ENCODE data around the gene MAP3K15. TPM values are rescaled to one million over a fixed set of nuclear protein-coding genes. Genes with fewer than 3 reads are reported as not detected.

The MAP3K15 gene
- total RNA-seq, 1 donor from 2014 or later: 0.25 TPM

- intact Hi-C loops (cut with DNase I): no loop called here
- Histone ChIP-seq H3K27me3 (no peaks in the 10 kb centered on the region), H3K4me3 (no peak overlapping the region), H3K4me1 (no peaks in the 10 kb centered on the region), H3K36me3 (no peaks in the 10 kb centered on the region), H3K9me3 (no peaks in the 10 kb centered on the region), H3K27ac (no peak overlapping the region)
- DNase-seq (ENCODE audit: extremely low spot score in 2 of 2): no peak
- TF ChIP-seq, protein P1, sequence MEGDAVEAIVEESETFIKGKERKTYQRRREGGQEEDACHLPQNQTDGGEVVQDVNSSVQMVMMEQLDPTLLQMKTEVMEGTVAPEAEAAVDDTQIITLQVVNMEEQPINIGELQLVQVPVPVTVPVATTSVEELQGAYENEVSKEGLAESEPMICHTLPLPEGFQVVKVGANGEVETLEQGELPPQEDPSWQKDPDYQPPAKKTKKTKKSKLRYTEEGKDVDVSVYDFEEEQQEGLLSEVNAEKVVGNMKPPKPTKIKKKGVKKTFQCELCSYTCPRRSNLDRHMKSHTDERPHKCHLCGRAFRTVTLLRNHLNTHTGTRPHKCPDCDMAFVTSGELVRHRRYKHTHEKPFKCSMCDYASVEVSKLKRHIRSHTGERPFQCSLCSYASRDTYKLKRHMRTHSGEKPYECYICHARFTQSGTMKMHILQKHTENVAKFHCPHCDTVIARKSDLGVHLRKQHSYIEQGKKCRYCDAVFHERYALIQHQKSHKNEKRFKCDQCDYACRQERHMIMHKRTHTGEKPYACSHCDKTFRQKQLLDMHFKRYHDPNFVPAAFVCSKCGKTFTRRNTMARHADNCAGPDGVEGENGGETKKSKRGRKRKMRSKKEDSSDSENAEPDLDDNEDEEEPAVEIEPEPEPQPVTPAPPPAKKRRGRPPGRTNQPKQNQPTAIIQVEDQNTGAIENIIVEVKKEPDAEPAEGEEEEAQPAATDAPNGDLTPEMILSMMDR (IDR thresholded peaks at IDR 0.05): no peak
- TF ChIP-seq POLR2A (IDR thresholded peaks at IDR 0.05) (no peak), POLR2AphosphoS5 (IDR thresholded peaks at IDR 0.05; ENCODE audit: insufficient read depth in 1 of 2, low read depth in 1 of 2) (no peak)
These were observed 126.6 kb downstream of the MAP3K15 start for GRCh38 chrX:19388741-19389140.

DNA sequence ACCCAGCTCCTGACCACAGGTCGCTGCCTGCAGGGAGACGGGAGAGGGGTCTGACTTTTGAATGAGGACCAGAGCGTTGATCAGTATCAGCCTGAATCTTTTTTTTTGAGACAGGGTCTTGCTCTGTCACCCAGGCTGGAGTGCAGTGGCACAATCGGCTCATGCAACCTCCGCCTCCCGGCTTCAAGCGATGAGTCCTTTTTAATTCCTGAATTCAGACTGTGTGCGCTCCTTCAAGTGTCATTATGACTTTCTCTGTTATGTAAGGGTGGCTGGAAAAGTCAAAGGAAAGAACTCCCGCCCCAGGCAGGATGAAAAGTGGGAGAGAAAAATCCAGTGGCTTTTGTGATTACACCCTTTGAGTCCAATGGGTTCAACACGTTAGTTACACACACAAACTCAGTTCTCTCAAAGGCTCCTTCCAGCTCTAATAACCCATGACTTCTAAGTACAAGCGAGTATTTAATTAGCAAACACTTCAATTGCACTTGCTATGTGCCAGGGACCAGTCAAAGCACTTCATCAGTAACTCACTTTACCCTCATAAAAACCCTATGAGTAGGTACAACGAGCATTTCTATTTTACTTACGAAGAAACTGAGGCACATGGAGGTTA lies 127.1 kb downstream of the MAP3K15 start:
- intact Hi-C loops (cut with DNase I): no loop called here
- Histone ChIP-seq H3K27ac (no peak overlapping the region), H3K36me3 (no peaks in the 10 kb centered on the region), H3K4me1 (no peaks in the 10 kb centered on the region), H3K9me3 (no peaks in the 10 kb centered on the region), H3K4me3 (no peak overlapping the region), H3K27me3 (no peaks in the 10 kb centered on the region)
- no peak for DNase-seq (ENCODE audit: extremely low spot score in 2 of 2)
- TF ChIP-seq POLR2A (IDR thresholded peaks at IDR 0.05) (no peak), POLR2AphosphoS5 (IDR thresholded peaks at IDR 0.05; ENCODE audit: insufficient read depth in 1 of 2, low read depth in 1 of 2) (no peak)
- TF ChIP-seq, protein P1 (IDR thresholded peaks at IDR 0.05): no peak

- TF ChIP-seq, protein P1 (IDR thresholded peaks at IDR 0.05): no peak
- intact Hi-C loops (cut with DNase I): no loop called here
- Histone ChIP-seq H3K4me3 (no peak overlapping the region), H3K27me3 (no peaks in the 10 kb centered on the region), H3K4me1 (no peaks in the 10 kb centered on the region), H3K27ac (no peak overlapping the region), H3K9me3 (no peaks in the 10 kb centered on the region), H3K36me3 (no peaks in the 10 kb centered on the region)
- no peak for DNase-seq (ENCODE audit: extremely low spot score in 2 of 2)
These were observed 128.6 kb downstream of the MAP3K15 start for GRCh38 chrX:19386679-19387078.

DNA sequence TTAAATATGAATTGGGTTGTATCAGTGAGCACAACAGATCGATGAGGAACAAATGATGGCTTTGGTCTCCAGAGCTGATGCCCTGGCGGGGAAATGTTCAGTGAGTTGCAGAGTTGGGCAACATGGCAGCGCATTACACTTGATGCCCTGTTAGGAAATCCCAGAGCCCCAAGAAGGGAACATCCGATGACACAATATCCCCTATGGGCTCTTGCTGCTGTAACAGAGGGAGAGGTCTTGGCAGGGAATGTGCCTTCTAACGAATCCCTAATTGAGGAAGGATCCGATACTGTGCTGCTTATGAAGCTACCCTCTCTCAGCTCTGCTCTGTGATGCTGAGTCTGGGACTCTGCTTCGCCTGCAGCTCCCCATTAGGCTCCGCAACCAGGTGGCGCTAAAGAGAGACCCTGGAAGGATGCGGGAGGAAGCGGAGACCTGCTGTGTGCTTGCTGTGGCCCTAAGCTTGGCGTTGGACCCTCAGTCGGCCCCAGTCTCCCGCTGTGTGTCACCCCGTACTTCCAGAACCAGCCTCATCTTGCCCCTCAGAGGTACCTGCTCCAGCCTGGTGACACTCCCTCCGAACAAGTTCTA lies 132.7 kb downstream of the MAP3K15 start:
- Histone ChIP-seq H3K27me3 (no peaks in the 10 kb centered on the region), H3K4me1 (no peaks in the 10 kb centered on the region), H3K36me3 (no peaks in the 10 kb centered on the region), H3K9me3 (no peaks in the 10 kb centered on the region), H3K4me3 (no peak overlapping the region), H3K27ac (no peak overlapping the region)
- no peak for TF ChIP-seq POLR2AphosphoS5 (IDR thresholded peaks at IDR 0.05; ENCODE audit: insufficient read depth in 1 of 2, low read depth in 1 of 2)
- TF ChIP-seq, protein P1 (IDR thresholded peaks at IDR 0.05): no peak
- TF ChIP-seq POLR2A (IDR thresholded peaks at IDR 0.05): no peak
- intact Hi-C loops (cut with DNase I): no loop called here
- no peak for DNase-seq (ENCODE audit: extremely low spot score in 2 of 2)

- Histone ChIP-seq H3K27ac (no peak overlapping the region), H3K9me3 (no peaks in the 10 kb centered on the region), H3K27me3 (no peaks in the 10 kb centered on the region), H3K36me3 (no peaks in the 10 kb centered on the region), H3K4me3 (no peak overlapping the region), H3K4me1 (no peaks in the 10 kb centered on the region)
- TF ChIP-seq POLR2AphosphoS5 (IDR thresholded peaks at IDR 0.05; ENCODE audit: insufficient read depth in 1 of 2, low read depth in 1 of 2) (no peak), POLR2A (IDR thresholded peaks at IDR 0.05) (no peak)
- TF ChIP-seq, protein P1 (IDR thresholded peaks at IDR 0.05): no peak
- intact Hi-C loops (cut with DNase I): no loop called here
- DNase-seq (ENCODE audit: extremely low spot score in 2 of 2): no peak
These were observed 134.0 kb downstream of the MAP3K15 start for GRCh38 chrX:19381326-19381725.

All from vagina (tissue), 2 donors.